Mucosa of descending colon (tissue), 3 donors: ENCODE measurements around the gene ARHGAP26. TPM values are rescaled to one million over a fixed set of nuclear protein-coding genes. Genes with fewer than 3 reads are reported as not detected.

Source experiments
- ATAC-seq: fragments of 200-7000 bp; cut with Tn5 transposase; one replicate; pipeline ENCODE4 v1.9.1; 2020; ENCODE audit warnings: mild to moderate bottlenecking, moderate library complexity
- DNase-seq, 3 donors: peaks; one replicate each; pipeline ENCODE4 v3.0.0-alpha.2; 2020
- H3K36me3 ChIP-seq: fragments of 200-600 bp; one replicate; pipeline ENCODE4 v1.8.0; 2021; ENCODE audit warnings: low read depth, mild to moderate bottlenecking
- H3K4me1 ChIP-seq: fragments of 200-600 bp; one replicate; pipeline ENCODE4 v1.8.0; 2021; ENCODE audit warnings: low read depth, mild to moderate bottlenecking
- H3K4me3 ChIP-seq: fragments of 200-600 bp; one replicate; pipeline ENCODE4 v1.8.0; 2021; ENCODE audit warnings: mild to moderate bottlenecking
- H3K9me3 ChIP-seq: fragments of 200-600 bp; one replicate; pipeline ENCODE4 v1.8.0; 2021; ENCODE audit warnings: mild to moderate bottlenecking
- intact Hi-C, 2 donors: fragments of 100-400 bp; cut with DNase I in 1 of 2; cut with micrococcal nuclease in 1 of 2; formaldehyde crosslinking; loops; one replicate each; pipeline versions ENCODE4 v1.11.0 to v1.11.1; 2022; cut with DNase I, micrococcal nuclease
- total RNA-seq, 3 donors: library from RNA; stranded (reverse); fragmentation: NEBNext Ultra II Directional in 2 of 3; extraction: Animal tissue kit (Norgen Biotek cat#: 25700) in 2 of 3; gene quantifications; one replicate each; pipeline versions ENCODE4 v1.2.1 to v1.2.4, GENCODE V29; 2021 to 2023
- TF ChIP-seq, protein P1 (sequence below): fragments of 200-600 bp; IDR thresholded peaks from one replicate; pipeline ENCODE4 v1.8.0; 2022; ENCODE audit warnings: antibody characterized with exemption, mild to moderate bottlenecking
- donor health status: DM: no; HTN: no; CAD: no; lungs with moderate emphysema.
- donor health status: DM: no; HTN: no; CAD: no.
- donor health status: DM: no; HTN: yes; CAD: no.

The ARHGAP26 gene
- total RNA-seq, 3 donors from 2014 or later, result 52.9 to 96.0 (median 67.8) TPM

GRCh38 chr5:142801495-142801871 lies 31.3 kb downstream of the ARHGAP26 start:
- Histone ChIP-seq H3K36me3 (no peaks in the 10 kb centered on the region), H3K4me3 (no peak overlapping the region), H3K4me1 (peaks cover 15% of the 10 kb centered on the region), H3K9me3 (no peaks in the 10 kb centered on the region)
- ATAC-seq (no peak), DNase-seq (no peak)
- intact Hi-C loops, result no loop called here
- TF ChIP-seq, protein P1, sequence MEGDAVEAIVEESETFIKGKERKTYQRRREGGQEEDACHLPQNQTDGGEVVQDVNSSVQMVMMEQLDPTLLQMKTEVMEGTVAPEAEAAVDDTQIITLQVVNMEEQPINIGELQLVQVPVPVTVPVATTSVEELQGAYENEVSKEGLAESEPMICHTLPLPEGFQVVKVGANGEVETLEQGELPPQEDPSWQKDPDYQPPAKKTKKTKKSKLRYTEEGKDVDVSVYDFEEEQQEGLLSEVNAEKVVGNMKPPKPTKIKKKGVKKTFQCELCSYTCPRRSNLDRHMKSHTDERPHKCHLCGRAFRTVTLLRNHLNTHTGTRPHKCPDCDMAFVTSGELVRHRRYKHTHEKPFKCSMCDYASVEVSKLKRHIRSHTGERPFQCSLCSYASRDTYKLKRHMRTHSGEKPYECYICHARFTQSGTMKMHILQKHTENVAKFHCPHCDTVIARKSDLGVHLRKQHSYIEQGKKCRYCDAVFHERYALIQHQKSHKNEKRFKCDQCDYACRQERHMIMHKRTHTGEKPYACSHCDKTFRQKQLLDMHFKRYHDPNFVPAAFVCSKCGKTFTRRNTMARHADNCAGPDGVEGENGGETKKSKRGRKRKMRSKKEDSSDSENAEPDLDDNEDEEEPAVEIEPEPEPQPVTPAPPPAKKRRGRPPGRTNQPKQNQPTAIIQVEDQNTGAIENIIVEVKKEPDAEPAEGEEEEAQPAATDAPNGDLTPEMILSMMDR, result no peak

- peak; percentile 13 for ATAC-seq
- DNase-seq, result no peak
These were observed 33.4 kb downstream of the ARHGAP26 start for GRCh38 chr5:142803428-142804125.

DNA sequence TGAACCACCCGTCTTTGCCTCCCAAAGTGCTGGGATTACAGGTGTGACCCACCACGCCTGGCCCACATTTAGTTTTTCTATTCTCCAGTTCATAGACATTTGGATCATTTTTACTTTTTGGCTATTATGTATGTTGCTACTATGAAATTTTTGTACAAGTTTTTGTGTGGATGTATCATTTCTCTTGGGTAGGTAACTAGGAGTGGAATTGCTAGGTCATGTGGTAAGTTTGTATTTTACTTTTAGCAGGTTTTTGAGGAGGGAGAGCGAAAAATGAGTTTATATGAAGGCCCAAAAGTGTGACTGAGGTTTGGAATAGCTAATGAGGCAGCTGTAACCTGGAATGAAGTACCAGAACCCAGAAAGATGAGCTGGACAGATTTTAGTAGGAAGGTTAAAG lies 35.2 kb downstream of the ARHGAP26 start:
- TF ChIP-seq, protein P1, result no peak
- no peaks in the 10 kb centered on the region for H3K36me3 ChIP-seq
- intact Hi-C loops, result no loop called here
- no peak for ATAC-seq
- peaks cover 7% of the 10 kb centered on the region for H3K4me1 ChIP-seq
- no peak overlapping the region for H3K4me3 ChIP-seq
- no peaks in the 10 kb centered on the region for H3K9me3 ChIP-seq
- DNase-seq, result no peak

More at GRCh38 chr5:142803428-142804125, 33.4 kb downstream of the ARHGAP26 start:
- Histone ChIP-seq H3K4me3 (no peak overlapping the region), H3K36me3 (no peaks in the 10 kb centered on the region), H3K4me1 (peaks cover 5% of the 10 kb centered on the region), H3K9me3 (no peaks in the 10 kb centered on the region)
- TF ChIP-seq, protein P1, result no peak
- intact Hi-C loops, result no loop called here

DNA sequence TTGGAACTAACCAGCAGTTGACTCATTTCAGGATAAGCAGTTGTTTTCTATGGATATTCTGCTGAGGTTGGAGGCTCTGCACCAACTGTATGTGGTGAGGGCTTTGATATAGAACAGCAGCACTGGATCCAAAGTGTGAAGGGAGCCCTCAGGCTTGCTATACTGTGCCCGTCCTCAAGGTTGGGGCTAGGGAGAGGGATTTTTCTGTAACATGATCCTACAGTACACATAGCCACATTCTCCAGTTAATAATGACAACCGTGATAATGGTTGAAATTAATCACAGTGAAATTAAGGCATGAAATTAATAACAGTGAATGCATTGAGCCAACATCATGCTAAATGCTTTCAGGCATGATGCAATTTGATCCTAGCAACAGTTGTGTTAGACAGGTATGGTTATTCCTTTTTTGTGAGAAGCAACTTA lies 36.7 kb downstream of the ARHGAP26 start:
- Histone ChIP-seq H3K4me3 (no peak overlapping the region), H3K9me3 (no peaks in the 10 kb centered on the region), H3K4me1 (peaks cover 7% of the 10 kb centered on the region), H3K36me3 (no peaks in the 10 kb centered on the region)
- TF ChIP-seq, protein P1, result no peak
- ATAC-seq (no peak), DNase-seq (no peak)
- intact Hi-C loops, result no loop called here

- DNase-seq, result no peak
- Histone ChIP-seq H3K4me1 (peaks cover 7% of the 10 kb centered on the region), H3K36me3 (no peaks in the 10 kb centered on the region), H3K4me3 (no peak overlapping the region), H3K9me3 (no peaks in the 10 kb centered on the region)
- peak; percentile 39 for ATAC-seq
- intact Hi-C loops, result no loop called here
- TF ChIP-seq, protein P1, result no peak
These were observed 37.3 kb downstream of the ARHGAP26 start for GRCh38 chr5:142807372-142807911.
